ENCODE measurements around the gene ODC1.

GRCh38 chr2:10405448-10405847 lies 42.7 kb downstream of the ODC1 start:
- TF ChIP-seq POLR2AphosphoS5 (IDR thresholded peaks at IDR 0.05; ENCODE audit: low read depth, low read length) (peak; percentile 56; the same call in 1 of the 2 replicates), ZNF274 (IDR thresholded peaks at IDR 0.05; ENCODE audit: low read depth, low read length) (no peak), CTCF (IDR thresholded peaks at IDR 0.05 in 2 of 3, conservative IDR thresholded peaks at IDR 0.05 in 1 of 3; ENCODE audit: borderline replicate concordance in 1 of 3, insufficient read depth in 1 of 3, low read depth in 2 of 3, low read length in 2 of 3) (no peak), SP1 (IDR thresholded peaks at IDR 0.05; ENCODE audit: low read depth) (no peak), JUND (IDR thresholded peaks at IDR 0.05) (no peak), RAD21 (IDR thresholded peaks at IDR 0.05; ENCODE audit: low read depth) (no peak), ELF1 (IDR thresholded peaks at IDR 0.05; ENCODE audit: borderline replicate concordance, low read depth) (no peak), SIN3A (IDR thresholded peaks at IDR 0.05; ENCODE audit: low read depth) (no peak), EZH2phosphoT487 (IDR thresholded peaks at IDR 0.05; ENCODE audit: borderline replicate concordance) (no peak), FOSL1 (IDR thresholded peaks at IDR 0.05; ENCODE audit: low read depth) (no peak), EZH2 (IDR thresholded peaks at IDR 0.05) (no peak)
